ENCODE data around the gene AGBL5. TPM values are rescaled to one million over a fixed set of nuclear protein-coding genes. Genes with fewer than 3 reads are reported as not detected.

The AGBL5 gene
- total RNA-seq, 1 donor from 2014 or later = 23.4 TPM

GRCh38 chr2:27019459-27019858 lies 32.0 kb upstream of the AGBL5 start:
- TF ChIP-seq CTCF (IDR thresholded peaks at IDR 0.05) = no peak
- H3K4me3 Mint-ChIP-seq (ENCODE audit: unreplicated experiment) = no peak overlapping the region
- no peaks in the 10 kb centered on the region for H3K9me3 Mint-ChIP-seq (ENCODE audit: unreplicated experiment)
- no peaks in the 10 kb centered on the region for H3K27me3 Mint-ChIP-seq (ENCODE audit: unreplicated experiment)
- DNase-seq (ENCODE audit: extremely low spot score, unreplicated experiment) = no peak
- peaks cover 28% of the 10 kb centered on the region for H3K4me1 Mint-ChIP-seq (ENCODE audit: unreplicated experiment)
- peaks cover 5% of the 10 kb centered on the region for H3K36me3 Mint-ChIP-seq (ENCODE audit: unreplicated experiment)
- no peak overlapping the region for H3K27ac Mint-ChIP-seq (ENCODE audit: unreplicated experiment)

GRCh38 chr2:27019931-27020855 lies 31.3 kb upstream of the AGBL5 start:
- Mint-ChIP-seq H3K27me3 (ENCODE audit: unreplicated experiment) (no peaks in the 10 kb centered on the region), H3K27ac (ENCODE audit: unreplicated experiment) (no peak overlapping the region), H3K4me3 (ENCODE audit: unreplicated experiment) (no peak overlapping the region), H3K9me3 (ENCODE audit: unreplicated experiment) (no peaks in the 10 kb centered on the region), H3K36me3 (ENCODE audit: unreplicated experiment) (peaks cover 5% of the 10 kb centered on the region), H3K4me1 (ENCODE audit: unreplicated experiment) (peaks cover 26% of the 10 kb centered on the region)
- DNase-seq (ENCODE audit: extremely low spot score, unreplicated experiment) = no peak
- TF ChIP-seq CTCF (IDR thresholded peaks at IDR 0.05) = no peak

- H3K36me3 Mint-ChIP-seq (ENCODE audit: unreplicated experiment) = peaks cover 5% of the 10 kb centered on the region
- peaks cover 15% of the 10 kb centered on the region for H3K4me1 Mint-ChIP-seq (ENCODE audit: unreplicated experiment)
- no peak overlapping the region for H3K4me3 Mint-ChIP-seq (ENCODE audit: unreplicated experiment)
- no peaks in the 10 kb centered on the region for H3K27me3 Mint-ChIP-seq (ENCODE audit: unreplicated experiment)
- no peak overlapping the region for H3K27ac Mint-ChIP-seq (ENCODE audit: unreplicated experiment)
- no peak for DNase-seq (ENCODE audit: extremely low spot score, unreplicated experiment)
- no peak for TF ChIP-seq CTCF (IDR thresholded peaks at IDR 0.05)
- no peaks in the 10 kb centered on the region for H3K9me3 Mint-ChIP-seq (ENCODE audit: unreplicated experiment)
Measured at GRCh38 chr2:27021253-27022049, 30.0 kb upstream of the AGBL5 start.

- TF ChIP-seq CTCF (IDR thresholded peaks at IDR 0.05) = no peak
- H3K4me3 Mint-ChIP-seq (ENCODE audit: unreplicated experiment) = no peak overlapping the region
- peaks cover 9% of the 10 kb centered on the region for H3K4me1 Mint-ChIP-seq (ENCODE audit: unreplicated experiment)
- no peaks in the 10 kb centered on the region for H3K9me3 Mint-ChIP-seq (ENCODE audit: unreplicated experiment)
- peaks cover 10% of the 10 kb centered on the region for H3K36me3 Mint-ChIP-seq (ENCODE audit: unreplicated experiment)
- H3K27me3 Mint-ChIP-seq (ENCODE audit: unreplicated experiment) = no peaks in the 10 kb centered on the region
- no peak overlapping the region for H3K27ac Mint-ChIP-seq (ENCODE audit: unreplicated experiment)
- no peak for DNase-seq (ENCODE audit: extremely low spot score, unreplicated experiment)
Measured at GRCh38 chr2:27023740-27024139, 27.7 kb upstream of the AGBL5 start.

- no peak for TF ChIP-seq CTCF (IDR thresholded peaks at IDR 0.05)
- no peak overlapping the region for H3K27ac Mint-ChIP-seq (ENCODE audit: unreplicated experiment)
- H3K4me3 Mint-ChIP-seq (ENCODE audit: unreplicated experiment) = no peak overlapping the region
- H3K4me1 Mint-ChIP-seq (ENCODE audit: unreplicated experiment) = peaks cover 9% of the 10 kb centered on the region
- peaks cover 10% of the 10 kb centered on the region for H3K36me3 Mint-ChIP-seq (ENCODE audit: unreplicated experiment)
- no peak for DNase-seq (ENCODE audit: extremely low spot score, unreplicated experiment)
- H3K27me3 Mint-ChIP-seq (ENCODE audit: unreplicated experiment) = no peaks in the 10 kb centered on the region
- no peaks in the 10 kb centered on the region for H3K9me3 Mint-ChIP-seq (ENCODE audit: unreplicated experiment)
Measured at GRCh38 chr2:27024188-27024587, 27.3 kb upstream of the AGBL5 start.
